Measurements from ENCODE around the gene LRRC74B.
"Not testable (repeated sequence)": the region's sequence is repeated elsewhere in the genome, so short reads cannot be mapped to it uniquely, and the experiment has no call there.

LRRC74B gene

GRCh38 chr22:21054714-21055563, 9.2 kb downstream of the LRRC74B start:
- no peak for DNase-seq (ENCODE audit: low spot score)

GRCh38 chr22:21055564-21055834, 9.8 kb downstream of the LRRC74B start:
- no peak for DNase-seq (ENCODE audit: low spot score)

GRCh38 chr22:21055880-21056319, 10.2 kb downstream of the LRRC74B start:
- DNase-seq (ENCODE audit: low spot score): no peak

GRCh38 chr22:21060363-21060762, 14.6 kb downstream of the LRRC74B start:
- not testable (repeated sequence) for DNase-seq (ENCODE audit: low spot score)

- DNase-seq (ENCODE audit: low spot score): not testable (repeated sequence)
Measured at GRCh38 chr22:21061660-21062321, 16.0 kb downstream of the LRRC74B start.

GRCh38 chr22:21064425-21064824, 18.7 kb downstream of the LRRC74B start:
- not testable (repeated sequence) for DNase-seq (ENCODE audit: low spot score)

- DNase-seq (ENCODE audit: low spot score): no peak
Measured at GRCh38 chr22:21064917-21065864, 19.4 kb downstream of the LRRC74B start.

- DNase-seq (ENCODE audit: low spot score): no peak
Measured at GRCh38 chr22:21067075-21067900, 21.5 kb downstream of the LRRC74B start.

- no peak for DNase-seq (ENCODE audit: low spot score)
Measured at GRCh38 chr22:21067901-21068680, 22.3 kb downstream of the LRRC74B start.

GRCh38 chr22:21068681-21069276, 23.0 kb downstream of the LRRC74B start:
- DNase-seq (ENCODE audit: low spot score): no peak

- DNase-seq (ENCODE audit: low spot score): no peak
Measured at GRCh38 chr22:21069375-21069774, 23.6 kb downstream of the LRRC74B start.

GRCh38 chr22:21070690-21071615, 25.2 kb downstream of the LRRC74B start:
- no peak for DNase-seq (ENCODE audit: low spot score)

GRCh38 chr22:21071796-21072195, 26.1 kb downstream of the LRRC74B start:
- DNase-seq (ENCODE audit: low spot score): not testable (repeated sequence)

GRCh38 chr22:21073023-21073422, 27.3 kb downstream of the LRRC74B start:
- DNase-seq (ENCODE audit: low spot score): no peak

- DNase-seq (ENCODE audit: low spot score): no peak
Measured at GRCh38 chr22:21073482-21073881, 27.7 kb downstream of the LRRC74B start.

GRCh38 chr22:21074102-21074715, 28.5 kb downstream of the LRRC74B start:
- no peak for DNase-seq (ENCODE audit: low spot score)

- no peak for DNase-seq (ENCODE audit: low spot score)
Measured at GRCh38 chr22:21075516-21076138, 29.9 kb downstream of the LRRC74B start.

GRCh38 chr22:21076912-21077625, 31.3 kb downstream of the LRRC74B start:
- no peak for DNase-seq (ENCODE audit: low spot score)

All from CD4-positive, alpha-beta T cell treated with Interleukin-6 at 100 ng/mL for 8 hours (primary cell).